ENCODE measurements around the gene VPS54. TPM values are rescaled to one million over a fixed set of nuclear protein-coding genes. Genes with fewer than 3 reads are reported as not detected.

VPS54 gene
- total RNA-seq, 3 donors from 2014 or later, result 26.9 to 39.8 (median 36.7) TPM

GRCh38 chr2:63872571-63873328 lies 146.5 kb downstream of the VPS54 start:
- DNase-seq (ENCODE audit: low spot score in 2 of 2), result no peak
- Histone ChIP-seq H3K9me3 (no peaks in the 10 kb centered on the region), H3K27me3 (no peaks in the 10 kb centered on the region), H3K36me3 (no peaks in the 10 kb centered on the region), H3K4me1 (peaks cover 9 to 27% of the 10 kb centered on the region in 2 donors), H3K4me3 (no peak overlapping the region), H3K27ac (peak overlapping the region in 1 of 2 donors; percentile 68)
- no peak for TF ChIP-seq POLR2A (IDR thresholded peaks at IDR 0.05)
- no peak for TF ChIP-seq POLR2AphosphoS5 (IDR thresholded peaks at IDR 0.05)
- no peak for TF ChIP-seq CTCF (IDR thresholded peaks at IDR 0.05)
- intact Hi-C loops (cut with DNase I; ENCODE audit: low total_unique reads), result no loop called here

GRCh38 chr2:63871864-63872263 lies 147.4 kb downstream of the VPS54 start:
- no peaks in the 10 kb centered on the region for H3K9me3 ChIP-seq
- H3K36me3 ChIP-seq, result no peaks in the 10 kb centered on the region
- H3K27me3 ChIP-seq, result no peaks in the 10 kb centered on the region
- H3K4me3 ChIP-seq, result no peak overlapping the region
- H3K4me1 ChIP-seq, result peaks cover 9 to 27% of the 10 kb centered on the region in 2 donors
- TF ChIP-seq POLR2A (IDR thresholded peaks at IDR 0.05), result no peak
- no peak for TF ChIP-seq POLR2AphosphoS5 (IDR thresholded peaks at IDR 0.05)
- TF ChIP-seq CTCF (IDR thresholded peaks at IDR 0.05), result no peak
- H3K27ac ChIP-seq, result peak overlapping the region; percentile 41 to 68
- no peak for DNase-seq (ENCODE audit: low spot score in 2 of 2)
- intact Hi-C loops (cut with DNase I; ENCODE audit: low total_unique reads), result no loop called here

GRCh38 chr2:63870679-63871078 lies 148.5 kb downstream of the VPS54 start:
- DNase-seq (ENCODE audit: low spot score in 2 of 2), result no peak
- H3K27me3 ChIP-seq, result no peaks in the 10 kb centered on the region
- H3K9me3 ChIP-seq, result no peaks in the 10 kb centered on the region
- no peak overlapping the region for H3K4me3 ChIP-seq
- no peaks in the 10 kb centered on the region for H3K36me3 ChIP-seq
- intact Hi-C loops (cut with DNase I; ENCODE audit: low total_unique reads), result no loop called here
- H3K4me1 ChIP-seq, result peaks cover 0 to 27% of the 10 kb centered on the region in 2 donors
- TF ChIP-seq CTCF (IDR thresholded peaks at IDR 0.05) (no peak), POLR2AphosphoS5 (IDR thresholded peaks at IDR 0.05) (no peak), POLR2A (IDR thresholded peaks at IDR 0.05) (no peak)
- H3K27ac ChIP-seq, result no peak overlapping the region

- intact Hi-C loops (cut with DNase I; ENCODE audit: low total_unique reads), result no loop called here
- no peak for TF ChIP-seq POLR2AphosphoS5 (IDR thresholded peaks at IDR 0.05)
- no peak for TF ChIP-seq POLR2A (IDR thresholded peaks at IDR 0.05)
- no peak for TF ChIP-seq CTCF (IDR thresholded peaks at IDR 0.05)
- no peak overlapping the region for H3K27ac ChIP-seq
- H3K36me3 ChIP-seq, result no peaks in the 10 kb centered on the region
- no peak for DNase-seq (ENCODE audit: low spot score in 2 of 2)
- H3K9me3 ChIP-seq, result no peaks in the 10 kb centered on the region
- H3K27me3 ChIP-seq, result no peaks in the 10 kb centered on the region
- no peak overlapping the region for H3K4me3 ChIP-seq
- H3K4me1 ChIP-seq, result no peaks in the 10 kb centered on the region
Measured at GRCh38 chr2:63866009-63866709, 153.1 kb downstream of the VPS54 start.

GRCh38 chr2:63865159-63865799 lies 153.9 kb downstream of the VPS54 start:
- Histone ChIP-seq H3K9me3 (no peaks in the 10 kb centered on the region), H3K4me1 (no peaks in the 10 kb centered on the region), H3K36me3 (no peaks in the 10 kb centered on the region), H3K4me3 (no peak overlapping the region), H3K27ac (no peak overlapping the region), H3K27me3 (no peaks in the 10 kb centered on the region)
- intact Hi-C loops (cut with DNase I; ENCODE audit: low total_unique reads), result no loop called here
- DNase-seq (ENCODE audit: low spot score in 2 of 2), result no peak
- TF ChIP-seq POLR2AphosphoS5 (IDR thresholded peaks at IDR 0.05) (no peak), CTCF (IDR thresholded peaks at IDR 0.05) (no peak), POLR2A (IDR thresholded peaks at IDR 0.05) (no peak)
